HCT116 (cell line): ENCODE results near the gene IL1RAP. TPM values are rescaled to one million over a fixed set of nuclear protein-coding genes. Genes with fewer than 3 reads are reported as not detected.

Source experiments
- ATAC-seq: fragments of 200-7000 bp; cut with Tn5 transposase; 2 replicates; pipeline ENCODE4 v1.9.1; 2020; ENCODE audit warnings: mild to moderate bottlenecking, moderate library complexity
- BruUV-seq: library from RNA; stranded (reverse); fragments of 400-500 nt; replicated peaks from 2 replicates; lab custom pipeline; 2021; lab: Mats Ljungman, UMichigan
- CTCF ChIA-PET: fragments of 300-600 bp; sonication (Branson Sonifier 250); formaldehyde crosslinking; loops from one replicate; lab custom pipeline; 2021; ENCODE audit warnings: antibody characterized with exemption; lab: Charles Lee
- POLR2A ChIA-PET: fragments of 300-600, 350-600 bp; sonication (Branson Sonifier 250); formaldehyde crosslinking; loops from one replicate; lab custom pipeline; 2021; ENCODE audit warnings: antibody characterized with exemption; lab: Charles Lee
- RAD21 ChIA-PET, 2 experiments: fragments of 300-600 bp; sonication (Branson Sonifier 250); formaldehyde crosslinking; loops; one replicate each; lab custom pipeline; 2023; ENCODE audit warnings: low total read pairs in 2 of 2; ENCODE audit not compliant: uncharacterized antibody in 2 of 2, unreplicated experiment in 2 of 2, low non-redundant PET in 1 of 2; lab: Charles Lee
- DNase-seq: peaks from one replicate; pipeline ENCODE4 v3.0.0-alpha.2; 2010; ENCODE audit warnings: low read depth, low spot score
- H2AFZ ChIP-seq: fragments of 200-600 bp; shearing (Covaris generic), sonication (generic); 2 replicates; pipeline ENCODE4 v1.6.1; 2017; ENCODE audit warnings: low read depth, mixed run types, mixed read lengths, antibody characterized with exemption, low read length; ENCODE audit not compliant: poor library complexity, severe bottlenecking
- H3K27ac ChIP-seq: 2 replicates; pipeline ENCODE4 v1.5.1; 2012; ENCODE audit warnings: low read depth, low read length
- H3K27me3 ChIP-seq: fragments of 200-600 bp; sonication (generic); 2 replicates; pipeline ENCODE4 v1.6.1; 2016; ENCODE audit warnings: mixed run types, low read length, mixed read lengths; ENCODE audit not compliant: insufficient read depth
- H3K36me3 ChIP-seq, 2 experiments: fragments of 200-500 bp in 1 of 2; fragments of 200-600 bp in 1 of 2; sonication (Bioruptor generic) in 1 of 2; sonication (generic) in 1 of 2; 2 replicates each; pipeline versions ENCODE4 v1.5.1 to v1.6.1; 2014 to 2016; ENCODE audit warnings: low read length in 2 of 2, inconsistent platforms in 1 of 2, mixed read lengths in 1 of 2, mixed run types in 1 of 2; ENCODE audit not compliant: insufficient read depth in 2 of 2, control insufficient read depth in 1 of 2
- H3K4me1 ChIP-seq, 2 experiments: fragments of 200-600 bp in 1 of 2; sonication (generic) in 1 of 2; 2 replicates each; pipeline versions ENCODE4 v1.5.1 to v1.6.1; 2012 to 2017; ENCODE audit warnings: low read length in 2 of 2, inconsistent platforms in 1 of 2, mild to moderate bottlenecking in 1 of 2, mixed read lengths in 1 of 2, mixed run types in 1 of 2, moderate library complexity in 1 of 2; ENCODE audit not compliant: insufficient read depth in 2 of 2, control insufficient read depth in 1 of 2
- H3K4me2 ChIP-seq: fragments of 200-600 bp; sonication (generic); 2 replicates; pipeline ENCODE4 v1.6.1; 2017; ENCODE audit warnings: mixed run types, low read length, mixed read lengths
- H3K4me3 ChIP-seq, 2 experiments: fragments of 200-600 bp in 1 of 2; sonication (generic) in 1 of 2; replicated peaks in 1 of 2; 2 replicates each; pipeline ENCODE4 v1.5.1; 2011 to 2016; ENCODE audit warnings: low read length in 2 of 2, control low read depth in 1 of 2, low read depth in 1 of 2, mild to moderate bottlenecking in 1 of 2, mixed read lengths in 1 of 2, mixed run types in 1 of 2
- H3K79me2 ChIP-seq: fragments of 200-600 bp; sonication (generic); 2 replicates; pipeline ENCODE4 v1.6.1; 2017; ENCODE audit warnings: mild to moderate bottlenecking, mixed run types, low read length, moderate library complexity, mixed read lengths; ENCODE audit not compliant: insufficient read depth
- H3K9ac ChIP-seq: fragments of 200-600 bp; sonication (generic); 2 replicates; pipeline ENCODE4 v1.6.1; 2016; ENCODE audit warnings: low read length, mixed read lengths
- H3K9me2 ChIP-seq: fragments of 200-600 bp; sonication (generic), shearing (Covaris generic); 2 replicates; pipeline ENCODE4 v1.6.1; 2017; ENCODE audit warnings: mixed run types, mild to moderate bottlenecking, moderate library complexity; ENCODE audit not compliant: insufficient read depth
- H3K9me3 ChIP-seq, 2 experiments: fragments of 200-500 bp in 1 of 2; fragments of 200-600 bp in 1 of 2; sonication (Bioruptor generic) in 1 of 2; sonication (generic) in 1 of 2; 2 replicates each; pipeline ENCODE4 v1.6.1; 2014 to 2017; ENCODE audit warnings: low read length in 2 of 2, mixed read lengths in 2 of 2, inconsistent platforms in 1 of 2, low read depth in 1 of 2, mild to moderate bottlenecking in 1 of 2, mixed run types in 1 of 2, moderate library complexity in 1 of 2; ENCODE audit not compliant: control insufficient read depth in 1 of 2, insufficient read depth in 1 of 2
- H4K20me1 ChIP-seq: fragments of 200-600 bp; sonication (generic), shearing (Covaris generic); 2 replicates; pipeline ENCODE4 v1.6.1; 2017; ENCODE audit warnings: mixed run types, mild to moderate bottlenecking, moderate library complexity; ENCODE audit not compliant: insufficient read depth
- CEBPB ChIP-seq: IDR thresholded peaks from 2 replicates; pipeline ENCODE4 v1.6.1; 2012; ENCODE audit warnings: low read depth
- EGR1 ChIP-seq: IDR thresholded peaks from 2 replicates; pipeline ENCODE4 v1.6.1; 2012; ENCODE audit warnings: low read depth
- ELF1 ChIP-seq: IDR thresholded peaks from 2 replicates; pipeline ENCODE4 v1.6.1; 2012; ENCODE audit warnings: low read depth, borderline replicate concordance
- EZH2phosphoT487 ChIP-seq: fragments of 200-600 bp; IDR thresholded peaks from 2 replicates; pipeline ENCODE4 v1.6.1; 2018; ENCODE audit warnings: antibody characterized with exemption, borderline replicate concordance
- JUND ChIP-seq: IDR thresholded peaks from 2 replicates; pipeline ENCODE4 v1.6.1; 2012
- POLR2A ChIP-seq: IDR thresholded peaks from 2 replicates; pipeline ENCODE4 v1.7.0; 2011; ENCODE audit warnings: borderline replicate concordance; ENCODE audit not compliant: insufficient read depth, insufficient read length; ENCODE audit errors: extremely low read depth
- RAD21 ChIP-seq: IDR thresholded peaks from 2 replicates; pipeline ENCODE4 v1.6.1; 2012; ENCODE audit warnings: low read depth, mild to moderate bottlenecking
- REST ChIP-seq: IDR thresholded peaks from 2 replicates; pipeline ENCODE4 v1.6.1; 2012; ENCODE audit warnings: low read depth
- SIN3A ChIP-seq: IDR thresholded peaks from 2 replicates; pipeline ENCODE4 v1.6.1; 2012; ENCODE audit warnings: low read depth
- SP1 ChIP-seq: IDR thresholded peaks from 2 replicates; pipeline ENCODE4 v1.6.1; 2012; ENCODE audit warnings: low read depth
- intact Hi-C: fragments of 100-400 bp; cut with micrococcal nuclease; formaldehyde crosslinking; loops from 2 replicates; pipeline ENCODE4 v1.10.0; 2022
- total RNA-seq: library from RNA; stranded (reverse); gene quantifications from one replicate; pipeline ENCODE4 v1.2.1, GENCODE V29; 2021; ENCODE audit not compliant: unreplicated experiment
- TF ChIP-seq, protein P1 (sequence below): IDR thresholded peaks from 2 replicates; pipeline ENCODE4 v1.6.1; 2012
- TF ChIP-seq, protein P2 (sequence below), 3 experiments: fragments of 200-600 bp in 1 of 3; sonication (generic) in 1 of 3; IDR thresholded peaks in 2 of 3; conservative IDR thresholded peaks in 1 of 3; 2 replicates each; pipeline ENCODE4 v1.5.1; 2012 to 2017; ENCODE audit warnings: low read depth in 2 of 3, low read length in 2 of 3, antibody characterized with exemption in 1 of 3, borderline replicate concordance in 1 of 3, control low read depth in 1 of 3, mild to moderate bottlenecking in 1 of 3, mixed read lengths in 1 of 3, mixed run types in 1 of 3, moderate library complexity in 1 of 3; ENCODE audit not compliant: insufficient read depth in 1 of 3

Gene IL1RAP
- total RNA-seq, 1 experiment from 2014 or later, result 5.8 TPM

- no TSS peak for BruUV-seq
- Histone ChIP-seq H3K4me1 (no peaks in the 10 kb centered on the region), H3K36me3 (no peaks in the 10 kb centered on the region), H3K9ac (no peak overlapping the region)
- POLR2A ChIA-PET, result no interaction called here
- TF ChIP-seq ELF1, result no peak
- TF ChIP-seq JUND, result no peak
- no peak for TF ChIP-seq SP1
- no peak for TF ChIP-seq REST
- TF ChIP-seq RAD21, result no peak
- TF ChIP-seq POLR2A, result no peak
- no peak for TF ChIP-seq EZH2phosphoT487
- TF ChIP-seq, protein P1, sequence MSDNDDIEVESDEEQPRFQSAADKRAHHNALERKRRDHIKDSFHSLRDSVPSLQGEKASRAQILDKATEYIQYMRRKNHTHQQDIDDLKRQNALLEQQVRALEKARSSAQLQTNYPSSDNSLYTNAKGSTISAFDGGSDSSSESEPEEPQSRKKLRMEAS, result no peak
- no peak for TF ChIP-seq CEBPB
- TF ChIP-seq, protein P2, sequence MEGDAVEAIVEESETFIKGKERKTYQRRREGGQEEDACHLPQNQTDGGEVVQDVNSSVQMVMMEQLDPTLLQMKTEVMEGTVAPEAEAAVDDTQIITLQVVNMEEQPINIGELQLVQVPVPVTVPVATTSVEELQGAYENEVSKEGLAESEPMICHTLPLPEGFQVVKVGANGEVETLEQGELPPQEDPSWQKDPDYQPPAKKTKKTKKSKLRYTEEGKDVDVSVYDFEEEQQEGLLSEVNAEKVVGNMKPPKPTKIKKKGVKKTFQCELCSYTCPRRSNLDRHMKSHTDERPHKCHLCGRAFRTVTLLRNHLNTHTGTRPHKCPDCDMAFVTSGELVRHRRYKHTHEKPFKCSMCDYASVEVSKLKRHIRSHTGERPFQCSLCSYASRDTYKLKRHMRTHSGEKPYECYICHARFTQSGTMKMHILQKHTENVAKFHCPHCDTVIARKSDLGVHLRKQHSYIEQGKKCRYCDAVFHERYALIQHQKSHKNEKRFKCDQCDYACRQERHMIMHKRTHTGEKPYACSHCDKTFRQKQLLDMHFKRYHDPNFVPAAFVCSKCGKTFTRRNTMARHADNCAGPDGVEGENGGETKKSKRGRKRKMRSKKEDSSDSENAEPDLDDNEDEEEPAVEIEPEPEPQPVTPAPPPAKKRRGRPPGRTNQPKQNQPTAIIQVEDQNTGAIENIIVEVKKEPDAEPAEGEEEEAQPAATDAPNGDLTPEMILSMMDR (IDR thresholded peaks at IDR 0.05 in 2 of 3, conservative IDR thresholded peaks at IDR 0.05 in 1 of 3; ENCODE audit: borderline replicate concordance in 1 of 3, insufficient read depth in 1 of 3, low read depth in 2 of 3, low read length in 2 of 3), result no peak
- TF ChIP-seq EGR1, result no peak
- no peak for TF ChIP-seq SIN3A
- TF ChIP-seq, all 23 proteins: peak for 0
- H3K4me3 ChIP-seq, result no peak overlapping the region
- ATAC-seq (no peak), DNase-seq (no peak)
- no peaks in the 10 kb centered on the region for H3K27me3 ChIP-seq
- no peaks in the 10 kb centered on the region for H3K9me2 ChIP-seq
- no peaks in the 10 kb centered on the region for H4K20me1 ChIP-seq
- intact Hi-C loops, result no loop called here
- H3K27ac ChIP-seq, result no peak overlapping the region
- CTCF ChIA-PET, result no interaction called here
- no peak overlapping the region for H3K4me2 ChIP-seq
- H2AFZ ChIP-seq, result no peak overlapping the region
- H3K79me2 ChIP-seq, result no peaks in the 10 kb centered on the region
- no peaks in the 10 kb centered on the region for H3K9me3 ChIP-seq
- RAD21 ChIA-PET, result no interaction called here
Measured at GRCh38 chr3:190575437-190576185, 61.7 kb downstream of the IL1RAP start.
